IMR-90 (cell line): ENCODE measurements around the gene CENPA.

Experiments
- SMC3 ChIP-seq: fragments of 150-350 bp; IDR thresholded peaks from 2 replicates; pipeline ENCODE4 v1.6.1; 2016; ENCODE audit warnings: low read depth, mild to moderate bottlenecking, antibody characterized with exemption, low read length, moderate library complexity
- TF ChIP-seq, protein P1 (sequence below): conservative IDR thresholded peaks from 2 replicates; pipeline ENCODE4 v1.5.1; 2012; ENCODE audit warnings: mild to moderate bottlenecking, low read depth, low read length, improper control_type of control experiment
- TF ChIP-seq, protein P2 (sequence below): fragments of 150-350 bp; IDR thresholded peaks from 2 replicates; pipeline ENCODE4 v1.6.1; 2017; ENCODE audit warnings: mild to moderate bottlenecking, antibody characterized with exemption, low read length, low read depth

DNA sequence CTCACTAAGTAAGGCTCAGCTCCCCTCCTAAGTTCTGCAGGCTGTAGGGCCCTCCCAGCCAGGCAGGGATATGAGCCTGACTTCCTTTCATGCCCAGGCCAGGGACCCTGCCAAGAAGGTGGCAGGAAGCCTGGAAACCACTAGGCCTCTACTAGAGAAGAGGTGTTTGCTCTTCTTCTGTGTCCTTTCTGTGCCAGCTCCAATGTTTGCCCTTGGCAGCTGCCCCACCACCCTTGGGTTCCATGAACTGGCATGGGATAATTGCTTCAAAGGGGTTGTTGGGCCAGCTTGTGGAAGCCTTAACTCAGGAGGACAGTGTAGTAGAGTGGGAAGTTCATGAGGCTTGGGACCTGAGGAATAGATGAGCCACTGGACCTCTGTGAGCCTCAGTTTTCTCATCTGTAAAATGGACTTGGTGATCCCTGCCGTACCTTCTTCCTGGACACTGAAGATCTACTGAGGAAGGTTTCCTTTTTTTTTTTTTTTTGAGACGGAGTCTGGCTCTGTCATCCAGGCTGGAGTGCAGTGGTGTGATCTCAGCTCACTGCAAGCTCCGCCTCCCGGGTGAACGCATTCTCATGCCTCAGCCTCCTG is 17.9 kb upstream of the CENPA start:
- TF ChIP-seq, protein P1, sequence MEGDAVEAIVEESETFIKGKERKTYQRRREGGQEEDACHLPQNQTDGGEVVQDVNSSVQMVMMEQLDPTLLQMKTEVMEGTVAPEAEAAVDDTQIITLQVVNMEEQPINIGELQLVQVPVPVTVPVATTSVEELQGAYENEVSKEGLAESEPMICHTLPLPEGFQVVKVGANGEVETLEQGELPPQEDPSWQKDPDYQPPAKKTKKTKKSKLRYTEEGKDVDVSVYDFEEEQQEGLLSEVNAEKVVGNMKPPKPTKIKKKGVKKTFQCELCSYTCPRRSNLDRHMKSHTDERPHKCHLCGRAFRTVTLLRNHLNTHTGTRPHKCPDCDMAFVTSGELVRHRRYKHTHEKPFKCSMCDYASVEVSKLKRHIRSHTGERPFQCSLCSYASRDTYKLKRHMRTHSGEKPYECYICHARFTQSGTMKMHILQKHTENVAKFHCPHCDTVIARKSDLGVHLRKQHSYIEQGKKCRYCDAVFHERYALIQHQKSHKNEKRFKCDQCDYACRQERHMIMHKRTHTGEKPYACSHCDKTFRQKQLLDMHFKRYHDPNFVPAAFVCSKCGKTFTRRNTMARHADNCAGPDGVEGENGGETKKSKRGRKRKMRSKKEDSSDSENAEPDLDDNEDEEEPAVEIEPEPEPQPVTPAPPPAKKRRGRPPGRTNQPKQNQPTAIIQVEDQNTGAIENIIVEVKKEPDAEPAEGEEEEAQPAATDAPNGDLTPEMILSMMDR = no peak
- TF ChIP-seq, protein P2, sequence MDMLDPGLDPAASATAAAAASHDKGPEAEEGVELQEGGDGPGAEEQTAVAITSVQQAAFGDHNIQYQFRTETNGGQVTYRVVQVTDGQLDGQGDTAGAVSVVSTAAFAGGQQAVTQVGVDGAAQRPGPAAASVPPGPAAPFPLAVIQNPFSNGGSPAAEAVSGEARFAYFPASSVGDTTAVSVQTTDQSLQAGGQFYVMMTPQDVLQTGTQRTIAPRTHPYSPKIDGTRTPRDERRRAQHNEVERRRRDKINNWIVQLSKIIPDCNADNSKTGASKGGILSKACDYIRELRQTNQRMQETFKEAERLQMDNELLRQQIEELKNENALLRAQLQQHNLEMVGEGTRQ = no peak
- TF ChIP-seq SMC3 = no peak
